OCI-LY7 (cell line): ENCODE data around the gene SUPT3H. TPM values are rescaled to one million over a fixed set of nuclear protein-coding genes. Genes with fewer than 3 reads are reported as not detected.
"Not testable (repeated sequence)": the region's sequence is repeated elsewhere in the genome, so short reads cannot be mapped to it uniquely, and the experiment has no call there.

Experiments
- BruUV-seq: library from RNA; stranded (reverse); fragments of 400-500 nt; replicated peaks from 2 replicates; lab custom pipeline; 2021; lab: Mats Ljungman, UMichigan
- CTCF ChIA-PET: fragments of 300-600 bp; sonication (Branson Sonifier 250); formaldehyde crosslinking; loops from one replicate; lab custom pipeline; 2022; ENCODE audit warnings: antibody characterized with exemption; ENCODE audit not compliant: unreplicated experiment; lab: Charles Lee
- POLR2A ChIA-PET: fragments of 300-600 bp; sonication (Branson Sonifier 250); formaldehyde crosslinking; loops from one replicate; lab custom pipeline; 2022; ENCODE audit warnings: antibody characterized with exemption; lab: Charles Lee
- DNase-seq: peaks from one replicate; pipeline ENCODE4 v3.0.0-alpha.2; 2015; ENCODE audit warnings: low spot score
- H2AFZ ChIP-seq: fragments of 200-600 bp; sonication (generic), shearing (Covaris generic); 2 replicates; pipeline ENCODE4 v1.6.1; 2014; ENCODE audit warnings: mild to moderate bottlenecking, antibody characterized with exemption, low read length, moderate library complexity
- H3K27ac ChIP-seq: fragments of 200-600 bp; sonication (generic); 2 replicates; pipeline ENCODE4 v1.5.1; 2014; ENCODE audit warnings: mixed run types, low read depth, mild to moderate bottlenecking, moderate library complexity, low read length, inconsistent platforms; ENCODE audit not compliant: poor library complexity, severe bottlenecking
- H3K36me3 ChIP-seq: fragments of 200-600 bp; sonication (generic); 2 replicates; pipeline ENCODE4 v1.6.1; 2014; ENCODE audit warnings: mild to moderate bottlenecking, antibody characterized with exemption, low read length, moderate library complexity, mixed read lengths; ENCODE audit not compliant: insufficient read depth
- H3K4me1 ChIP-seq: fragments of 200-600 bp; sonication (generic); 2 replicates; pipeline ENCODE4 v1.5.1; 2014; ENCODE audit warnings: mild to moderate bottlenecking, low read length; ENCODE audit not compliant: insufficient read depth, poor library complexity, severe bottlenecking
- H3K4me2 ChIP-seq: fragments of 200-600 bp; sonication (generic); 2 replicates; pipeline ENCODE4 v1.6.1; 2014; ENCODE audit warnings: mild to moderate bottlenecking, low read length
- H3K4me3 ChIP-seq: fragments of 200-600 bp; sonication (generic); 2 replicates; pipeline ENCODE4 v1.5.1; 2014; ENCODE audit warnings: mild to moderate bottlenecking, low read depth, low read length; ENCODE audit not compliant: poor library complexity, severe bottlenecking
- H3K79me2 ChIP-seq: fragments of 200-600 bp; sonication (generic); 2 replicates; pipeline ENCODE4 v1.6.1; 2016; ENCODE audit warnings: low read depth, mild to moderate bottlenecking, low read length, moderate library complexity, mixed read lengths; ENCODE audit not compliant: insufficient read depth
- H3K9me2 ChIP-seq: fragments of 200-600 bp; sonication (generic); 2 replicates; pipeline ENCODE4 v1.6.1; 2016; ENCODE audit warnings: mild to moderate bottlenecking, low read length, mixed read lengths; ENCODE audit not compliant: insufficient read depth
- H3K9me3 ChIP-seq: fragments of 200-600 bp; sonication (generic); 2 replicates; pipeline ENCODE4 v1.6.1; 2014; ENCODE audit warnings: mild to moderate bottlenecking, mixed run types, low read length, mixed read lengths
- H4K20me1 ChIP-seq: fragments of 200-600 bp; sonication (generic); 2 replicates; pipeline ENCODE4 v1.6.1; 2014; ENCODE audit warnings: mild to moderate bottlenecking, antibody characterized with exemption, low read length, moderate library complexity, mixed read lengths; ENCODE audit not compliant: insufficient read depth
- CTCF ChIP-seq: fragments of 200-600 bp; sonication (generic); conservative IDR thresholded peaks from 2 replicates; pipeline ENCODE4 v1.5.1; 2014; ENCODE audit warnings: mild to moderate bottlenecking, antibody characterized with exemption, low read length, moderate library complexity, mixed read lengths
- EZH2phosphoT487 ChIP-seq: fragments of 200-600 bp; sonication (generic); IDR thresholded peaks from 2 replicates; pipeline ENCODE4 v1.6.1; 2018; ENCODE audit warnings: low read depth, borderline replicate concordance, mild to moderate bottlenecking, mixed run types, antibody characterized with exemption, low read length, moderate library complexity, mixed read lengths
- intact Hi-C: fragments of 100-400 bp; cut with micrococcal nuclease; formaldehyde crosslinking; loops from one replicate; pipeline ENCODE4 v1.10.0; 2022; ENCODE audit not compliant: unreplicated experiment
- total RNA-seq, 2 experiments: library from RNA; depleted of rRNA in 1 of 2; stranded (reverse); fragments of >200 nt in 1 of 2; shearing (Covaris generic) in 1 of 2; gene quantifications; 2 replicates each; pipeline ENCODE4 v1.2.3, GENCODE V29; 2014 to 2022

The SUPT3H gene
- total RNA-seq, 2 experiments from 2014 or later: 1.1 to 7.1 TPM

- intact Hi-C loops: no loop called here
- no peaks in the 10 kb centered on the region for H4K20me1 ChIP-seq
- TF ChIP-seq CTCF (no peak), EZH2phosphoT487 (no peak)
- H3K4me1 ChIP-seq: no peaks in the 10 kb centered on the region
- H3K9me2 ChIP-seq: no peaks in the 10 kb centered on the region
- H3K36me3 ChIP-seq: no peaks in the 10 kb centered on the region
- no peak overlapping the region for H2AFZ ChIP-seq
- no TSS peak for BruUV-seq
- H3K9me3 ChIP-seq: no peaks in the 10 kb centered on the region
- no peaks in the 10 kb centered on the region for H3K79me2 ChIP-seq
- POLR2A ChIA-PET: no interaction called here
- no peak overlapping the region for H3K4me3 ChIP-seq
- DNase-seq: no peak
- no peak overlapping the region for H3K27ac ChIP-seq
- no peak overlapping the region for H3K4me2 ChIP-seq
- CTCF ChIA-PET: no interaction called here
Measured at GRCh38 chr6:45044510-45045252, 333.1 kb downstream of the SUPT3H start.

- CTCF ChIA-PET: no interaction called here
- no TSS peak for BruUV-seq
Measured at GRCh38 chr6:45044086-45044485, 333.6 kb downstream of the SUPT3H start.

GRCh38 chr6:45042673-45043072, 335.1 kb downstream of the SUPT3H start:
- H4K20me1 ChIP-seq, H3K9me3 ChIP-seq, H3K4me3 ChIP-seq, H3K9me2 ChIP-seq, H3K4me2 ChIP-seq, H3K36me3 ChIP-seq, H3K79me2 ChIP-seq, intact Hi-C loops, POLR2A ChIA-PET, BruUV-seq, H2AFZ ChIP-seq, DNase-seq, CTCF ChIA-PET, H3K4me1 ChIP-seq, H3K27ac ChIP-seq: not testable (repeated sequence)

More at GRCh38 chr6:45044086-45044485, 333.6 kb downstream of the SUPT3H start:
- DNase-seq: no peak
- no peak overlapping the region for H3K4me2 ChIP-seq
- H3K4me1 ChIP-seq: no peaks in the 10 kb centered on the region
- no peaks in the 10 kb centered on the region for H4K20me1 ChIP-seq
- POLR2A ChIA-PET: no interaction called here
- H3K9me2 ChIP-seq: no peaks in the 10 kb centered on the region
- no peaks in the 10 kb centered on the region for H3K36me3 ChIP-seq
- TF ChIP-seq EZH2phosphoT487 (no peak), CTCF (no peak)
- intact Hi-C loops: no loop called here
- no peaks in the 10 kb centered on the region for H3K79me2 ChIP-seq
- H3K27ac ChIP-seq: no peak overlapping the region
- no peak overlapping the region for H2AFZ ChIP-seq
- no peak overlapping the region for H3K4me3 ChIP-seq
- no peaks in the 10 kb centered on the region for H3K9me3 ChIP-seq
